Neural progenitor cell (in vitro differentiated cells): Measurements from ENCODE around the gene GALR2.

Source experiments
- CTCF ChIP-seq: fragments of 200-600 bp; sonication (generic); IDR thresholded peaks from 2 replicates; pipeline ENCODE4 v1.5.1; 2017; ENCODE audit warnings: antibody characterized with exemption, mild to moderate bottlenecking
- EZH2 ChIP-seq: fragments of 200-600 bp; sonication (generic); IDR thresholded peaks from 2 replicates; pipeline ENCODE4 v1.6.1; 2017; ENCODE audit warnings: antibody characterized with exemption, mild to moderate bottlenecking, moderate library complexity
- EZH2phosphoT487 ChIP-seq: fragments of 200-600 bp; sonication (generic); IDR thresholded peaks from 2 replicates; pipeline ENCODE4 v1.6.1; 2017; ENCODE audit warnings: antibody characterized with exemption

- TF ChIP-seq CTCF (no peak), EZH2 (no peak), EZH2phosphoT487 (no peak)
Observed at GRCh38 chr17:76120658-76121008, 46.1 kb downstream of the GALR2 start.
